Right ventricle myocardium superior (tissue), 1 donor: ENCODE data around the gene NDUFA6. TPM values are rescaled to one million over a fixed set of nuclear protein-coding genes. Genes with fewer than 3 reads are reported as not detected.
"Not testable (repeated sequence)": the region's sequence is repeated elsewhere in the genome, so short reads cannot be mapped to it uniquely, and the experiment has no call there.

Experiments used
- ATAC-seq: fragments of 200-7000 bp; cut with Tn5 transposase; one replicate; pipeline ENCODE4 v1.9.1; 2020; ENCODE audit warnings: mild to moderate bottlenecking; ENCODE audit not compliant: poor library complexity
- DNase-seq: peaks from one replicate; pipeline ENCODE4 v3.0.0-alpha.2; 2020
- intact Hi-C: fragments of 100-400 bp; cut with DNase I; formaldehyde crosslinking; loops from one replicate; pipeline ENCODE4 v1.11.2; 2022
- total RNA-seq: library from RNA; stranded (reverse); fragmentation: NEBNext Ultra II Directional; extraction: Animal tissue kit (Norgen Biotek cat#: 25700); gene quantifications from one replicate; pipeline ENCODE4 v1.2.1, GENCODE V29; 2021
- donor health status: DM: no; HTN: yes; CAD: no; lungs with severe emphysema.

The NDUFA6 gene
- total RNA-seq, 1 donor from 2014 or later: 298 TPM

DNA sequence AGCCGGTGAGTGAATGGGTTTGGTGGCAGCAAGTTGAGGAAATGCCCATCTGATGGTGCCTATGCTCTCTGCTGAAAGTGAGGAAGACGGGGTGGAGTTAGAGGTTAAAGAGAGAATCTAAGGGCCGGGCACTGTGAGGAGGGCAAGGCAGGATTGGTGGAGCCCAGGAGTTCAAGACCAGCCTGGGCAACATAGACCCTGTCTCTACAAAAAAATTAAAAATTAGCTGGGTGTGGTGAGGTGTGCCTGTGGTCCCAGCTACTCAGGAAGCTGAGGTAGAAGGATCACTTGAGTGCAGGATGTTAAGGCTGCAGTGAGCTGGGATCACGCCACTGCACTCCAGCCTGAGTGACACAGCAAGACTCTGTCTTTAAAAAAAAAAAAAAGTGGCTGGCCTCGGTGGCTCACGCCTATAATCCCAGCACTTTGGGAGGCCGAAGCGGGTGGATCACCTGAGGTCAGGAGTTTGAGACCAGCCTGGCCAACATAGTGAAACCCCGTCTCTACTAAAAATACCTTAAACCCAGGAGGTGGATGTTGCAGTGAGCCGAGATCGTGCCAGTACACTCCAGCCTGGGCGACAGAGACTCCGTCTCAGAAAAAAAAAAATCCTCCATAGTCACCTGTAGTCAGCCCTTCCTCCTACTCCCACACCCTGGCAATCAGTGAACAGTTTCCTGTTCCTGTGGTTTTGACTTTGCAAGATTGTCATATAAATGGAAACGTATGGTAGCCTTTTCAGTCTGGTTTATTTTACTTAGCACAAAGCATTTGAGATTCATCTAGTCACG is 29.9 kb upstream of the NDUFA6 start:
- DNase-seq, ATAC-seq, intact Hi-C loops: not testable (repeated sequence)

GRCh38 chr22:42116848-42117424 is 26.4 kb upstream of the NDUFA6 start:
- intact Hi-C loops: no loop called here
- ATAC-seq: no peak
- no peak for DNase-seq

DNA sequence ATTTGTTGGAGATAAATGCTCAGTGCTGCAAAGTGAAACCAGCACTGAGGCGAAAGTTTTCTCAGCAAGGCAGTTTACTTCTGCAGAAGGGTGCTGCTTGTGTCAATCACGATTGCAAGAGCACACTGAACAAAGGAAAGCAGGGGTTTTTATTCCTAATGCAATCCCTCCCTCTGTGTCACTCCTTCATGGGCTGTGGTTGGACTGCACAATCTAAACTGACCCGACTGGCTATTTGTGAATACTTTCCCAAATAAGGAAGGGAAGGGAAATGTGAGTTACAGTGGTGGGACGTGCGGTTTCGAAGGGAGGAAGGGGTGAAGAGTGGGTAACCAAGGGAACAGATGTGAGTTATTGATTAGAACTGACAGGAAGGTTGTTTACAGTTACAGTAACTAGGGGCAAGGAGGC is 24.9 kb upstream of the NDUFA6 start:
- intact Hi-C loops, ATAC-seq, DNase-seq: not testable (repeated sequence)

GRCh38 chr22:42114721-42115120 is 24.1 kb upstream of the NDUFA6 start:
- DNase-seq (no peak), ATAC-seq (no peak)
- intact Hi-C loops: no loop called here

DNA sequence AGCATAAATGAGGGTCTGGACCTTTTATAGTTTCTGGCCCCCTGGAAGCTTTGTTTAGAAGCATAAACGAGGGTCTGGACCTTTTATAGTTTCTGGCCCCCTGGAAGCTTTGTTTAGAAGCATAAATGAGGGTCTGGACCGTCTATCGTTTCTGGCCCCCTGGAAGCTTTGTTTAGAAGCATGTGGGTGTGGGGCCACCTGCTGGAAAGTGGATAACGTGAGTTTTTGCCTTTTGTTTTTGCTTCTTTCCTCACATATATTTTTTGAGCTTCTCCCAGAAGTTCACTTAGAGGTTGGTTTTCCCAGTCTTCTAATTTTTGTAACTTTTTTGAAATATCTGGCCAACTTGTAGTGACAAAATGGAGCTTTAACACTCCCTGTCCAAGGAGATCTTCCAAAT is 22.2 kb upstream of the NDUFA6 start:
- ATAC-seq, intact Hi-C loops, DNase-seq: not testable (repeated sequence)

- DNase-seq (no peak), ATAC-seq (no peak)
- intact Hi-C loops: no loop called here
Observed at GRCh38 chr22:42111798-42112197, 21.2 kb upstream of the NDUFA6 start.

DNA sequence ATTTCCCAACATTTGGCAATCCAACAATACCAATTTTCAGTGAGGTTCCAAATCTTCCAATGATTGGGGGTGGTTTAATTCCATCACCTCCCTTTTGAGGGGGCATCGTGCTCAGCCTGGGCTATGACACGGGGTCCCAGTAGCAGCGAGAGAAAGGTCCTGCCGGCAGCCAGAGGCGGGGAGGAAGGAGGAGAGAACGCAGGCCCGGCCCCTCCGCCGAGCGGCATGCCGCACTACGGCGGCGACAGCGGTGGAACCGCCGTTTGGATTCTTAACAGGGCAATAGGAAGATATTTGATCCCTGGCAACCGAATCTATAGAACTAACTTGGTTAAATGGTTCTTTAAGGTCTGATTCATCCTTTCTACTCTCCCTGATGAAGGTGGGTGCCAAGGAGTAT is 18.3 kb upstream of the NDUFA6 start:
- intact Hi-C loops: no loop called here
- no peak for DNase-seq
- no peak for ATAC-seq

DNA sequence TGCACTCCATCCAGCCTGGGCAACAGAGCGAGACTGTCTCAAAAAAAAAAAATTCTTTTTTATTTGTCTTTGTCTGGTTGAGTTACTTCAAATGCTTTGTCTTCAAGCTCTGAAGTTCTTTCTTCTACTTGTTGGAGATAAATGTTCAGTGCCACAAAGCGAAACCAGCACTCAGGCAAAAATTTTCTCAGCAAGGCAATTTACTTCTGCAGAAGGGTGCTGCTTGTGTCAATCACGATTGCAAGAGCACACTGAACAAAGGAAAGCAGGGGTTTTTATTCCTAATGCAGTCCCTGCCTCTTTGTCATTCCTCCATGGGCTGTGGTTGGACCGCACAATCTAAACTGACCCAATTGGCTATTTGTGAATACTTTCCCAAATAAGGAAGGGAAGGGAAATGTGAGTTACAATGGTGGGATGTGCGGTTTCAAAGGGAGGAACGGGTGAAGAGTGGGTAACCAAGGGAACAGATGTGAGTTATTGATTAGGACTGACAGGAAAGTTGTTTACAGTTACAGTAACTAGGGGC is 13.8 kb upstream of the NDUFA6 start:
- ATAC-seq, DNase-seq, intact Hi-C loops: not testable (repeated sequence)

- no peak for ATAC-seq
- DNase-seq: no peak
- intact Hi-C loops: no loop called here
Observed at GRCh38 chr22:42101199-42101598, 10.6 kb upstream of the NDUFA6 start.

- DNase-seq: no peak
- no peak for ATAC-seq
Observed at GRCh38 chr22:42091455-42091782, 847 bp upstream of the NDUFA6 start.

DNA sequence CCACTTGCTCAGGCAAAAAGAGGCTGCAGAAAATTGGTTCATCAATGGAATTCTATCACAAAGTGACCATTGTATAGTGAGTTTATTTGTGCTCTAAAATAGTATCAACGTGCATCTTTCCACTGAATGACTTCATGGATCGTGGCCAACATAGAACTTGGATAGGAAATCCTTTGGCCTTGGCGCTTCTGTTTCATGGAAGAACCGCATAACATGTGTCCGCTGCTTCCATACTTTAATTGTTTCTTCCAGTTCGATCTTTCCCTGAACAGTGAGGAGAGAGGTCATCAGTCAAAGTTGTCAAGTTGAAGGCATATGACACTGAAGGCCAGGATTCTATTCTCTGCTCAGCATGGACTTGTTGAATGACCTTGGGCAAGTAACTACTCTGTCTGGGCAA is 4.5 kb downstream of the NDUFA6 start:
- ATAC-seq: no peak
- DNase-seq: no peak
- intact Hi-C loops: no loop called here

More at GRCh38 chr22:42091455-42091782, 847 bp upstream of the NDUFA6 start:
- intact Hi-C loops: loop anchor here (5.0 to 10.0 kb wide), 2 partner anchors 173 to 351 kb away; no protein-coding TSS in a partner anchor

GRCh38 chr22:42084874-42085273 is 5.7 kb downstream of the NDUFA6 start:
- intact Hi-C loops: no loop called here
- no peak for DNase-seq
- no peak for ATAC-seq

DNA sequence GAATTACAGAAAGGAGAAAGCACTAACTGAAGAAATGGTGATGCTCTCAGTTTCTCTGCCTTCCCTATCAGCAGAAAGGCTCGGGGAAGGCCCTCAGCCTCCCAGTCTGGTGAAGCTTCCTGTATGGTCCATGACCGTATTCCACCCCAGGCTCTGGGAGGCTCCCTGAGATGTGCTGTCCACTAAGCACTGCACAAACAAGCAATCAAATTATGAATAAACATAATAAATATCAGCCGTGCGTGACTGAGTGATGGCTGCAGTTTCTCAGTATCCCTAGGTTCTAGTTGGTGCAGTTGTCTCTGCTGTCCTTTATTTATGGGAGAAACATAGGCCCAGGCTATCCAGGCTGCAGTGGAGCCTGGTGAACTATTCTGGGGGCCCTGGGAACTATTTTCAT is 7.5 kb downstream of the NDUFA6 start:
- ATAC-seq (no peak), DNase-seq (peak; percentile 3)
- intact Hi-C loops: no loop called here

DNA sequence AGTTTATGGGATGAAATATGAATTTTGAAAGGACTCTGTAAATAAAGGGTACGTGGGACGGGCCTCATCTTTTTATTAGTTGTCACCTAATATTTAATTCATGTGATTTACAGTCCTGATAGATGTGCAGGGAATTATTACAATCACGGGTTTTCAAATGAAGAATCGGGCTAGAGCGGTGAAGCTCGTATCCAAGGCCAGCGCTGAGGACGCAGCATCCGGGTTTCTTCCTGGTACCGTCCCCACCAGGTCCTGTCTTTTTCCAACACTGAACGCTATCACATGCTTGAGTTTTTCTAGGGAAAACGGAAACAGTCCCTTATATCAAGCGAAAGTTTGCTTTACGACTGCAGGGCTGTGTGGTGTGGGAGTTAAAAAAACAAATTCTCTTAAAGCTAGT is 10.3 kb downstream of the NDUFA6 start:
- no peak for ATAC-seq
- DNase-seq: peak; percentile 53
- intact Hi-C loops: no loop called here

DNA sequence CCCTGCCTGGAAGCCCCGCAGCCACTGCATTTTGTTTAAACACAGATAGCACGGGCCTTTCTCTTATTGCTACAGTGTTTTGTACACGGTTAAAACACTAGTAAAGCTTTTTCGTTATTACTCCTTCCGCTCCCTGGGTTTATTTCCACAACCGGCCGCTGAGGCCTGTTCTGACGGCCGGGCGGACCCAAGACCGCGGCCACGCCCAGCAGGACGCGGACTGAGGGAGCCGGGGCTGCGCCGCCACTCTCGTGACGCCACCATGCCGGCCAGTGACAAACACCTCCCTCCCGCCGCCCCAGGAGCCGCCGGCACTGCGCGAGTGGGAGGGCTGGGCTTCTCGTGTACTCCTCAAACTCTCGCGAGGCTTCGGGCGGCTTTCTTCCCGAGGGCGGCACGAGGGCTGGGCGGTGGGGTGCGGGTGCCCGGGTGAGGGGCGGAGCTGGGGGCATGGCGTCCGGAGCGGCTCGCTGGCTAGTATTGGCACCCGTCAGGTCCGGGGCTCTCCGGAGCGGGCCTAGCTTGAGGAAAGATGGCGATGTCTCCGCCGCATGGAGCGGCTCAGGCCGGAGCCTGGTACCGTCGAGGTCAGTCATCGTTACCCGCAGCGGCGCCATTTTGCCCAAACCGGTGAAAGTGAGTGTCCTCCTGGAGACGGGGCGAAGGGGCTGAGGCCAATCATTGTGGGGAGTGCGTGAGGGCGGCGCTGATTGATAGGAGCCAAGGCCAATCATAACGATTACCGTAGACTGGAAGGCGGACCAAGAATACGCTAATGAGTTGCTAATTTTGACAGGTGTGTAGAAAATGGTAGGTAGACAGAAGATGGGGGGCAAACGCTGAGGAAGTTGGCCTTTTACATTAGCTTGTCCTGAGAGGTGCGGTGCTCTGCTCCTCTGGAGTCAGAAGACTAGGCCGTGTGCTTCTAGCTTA is 11.0 kb downstream of the NDUFA6 start, which contains the start of gene SMDT1:
Gene SMDT1, plus strand, starts transcription at position 382 of the 933 bp plus-strand sequence. Its CDS starts 69 bp downstream, at position 451.
- intact Hi-C loops: no loop called here
- DNase-seq (peak; percentile 100), ATAC-seq (peak; percentile 93)

- peak; percentile 29 for DNase-seq
- intact Hi-C loops: no loop called here
- ATAC-seq: peak; percentile 21
Observed at GRCh38 chr22:42078469-42079318, 11.9 kb downstream of the NDUFA6 start.

GRCh38 chr22:42077486-42078125 is 13.0 kb downstream of the NDUFA6 start:
- no peak for ATAC-seq
- peak; percentile 45 for DNase-seq
- intact Hi-C loops: no loop called here
